ENCODE data around the gene GMDS. TPM values are rescaled to one million over a fixed set of nuclear protein-coding genes. Genes with fewer than 3 reads are reported as not detected.
A peak's percentile ranks its signal among the peaks of the same experiment; 100 is the strongest.

The GMDS gene
- total and polyA plus RNA-seq, 11 donors = 4.5 to 10.7 (median 7.0) TPM

DNA sequence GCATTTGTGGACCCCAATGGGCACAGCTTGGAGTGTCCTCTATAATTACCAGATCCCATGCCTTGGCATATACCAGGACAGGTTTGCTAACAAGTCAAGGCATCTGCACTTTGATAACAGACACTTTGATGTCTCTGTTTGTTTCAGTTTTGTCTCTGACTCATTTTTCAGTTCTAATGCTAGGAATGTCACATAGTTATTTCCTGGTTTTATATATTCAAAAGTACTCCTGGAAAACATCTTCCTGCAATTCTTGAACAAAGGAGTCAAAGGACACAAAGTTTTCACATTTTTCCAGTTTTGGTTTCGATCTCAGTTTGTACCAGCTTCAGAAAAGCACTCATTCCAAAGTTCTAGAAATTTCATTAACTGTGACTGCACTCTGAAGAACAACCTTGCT, 447.6 kb downstream of the GMDS start:
- ATAC-seq = peak in 2 of 4 donors; percentile 16 to 37
- WGBS, 4 donors = 59 to 75% (median 61%) methylated on average over 1 of the region's 1 CpG

DNA sequence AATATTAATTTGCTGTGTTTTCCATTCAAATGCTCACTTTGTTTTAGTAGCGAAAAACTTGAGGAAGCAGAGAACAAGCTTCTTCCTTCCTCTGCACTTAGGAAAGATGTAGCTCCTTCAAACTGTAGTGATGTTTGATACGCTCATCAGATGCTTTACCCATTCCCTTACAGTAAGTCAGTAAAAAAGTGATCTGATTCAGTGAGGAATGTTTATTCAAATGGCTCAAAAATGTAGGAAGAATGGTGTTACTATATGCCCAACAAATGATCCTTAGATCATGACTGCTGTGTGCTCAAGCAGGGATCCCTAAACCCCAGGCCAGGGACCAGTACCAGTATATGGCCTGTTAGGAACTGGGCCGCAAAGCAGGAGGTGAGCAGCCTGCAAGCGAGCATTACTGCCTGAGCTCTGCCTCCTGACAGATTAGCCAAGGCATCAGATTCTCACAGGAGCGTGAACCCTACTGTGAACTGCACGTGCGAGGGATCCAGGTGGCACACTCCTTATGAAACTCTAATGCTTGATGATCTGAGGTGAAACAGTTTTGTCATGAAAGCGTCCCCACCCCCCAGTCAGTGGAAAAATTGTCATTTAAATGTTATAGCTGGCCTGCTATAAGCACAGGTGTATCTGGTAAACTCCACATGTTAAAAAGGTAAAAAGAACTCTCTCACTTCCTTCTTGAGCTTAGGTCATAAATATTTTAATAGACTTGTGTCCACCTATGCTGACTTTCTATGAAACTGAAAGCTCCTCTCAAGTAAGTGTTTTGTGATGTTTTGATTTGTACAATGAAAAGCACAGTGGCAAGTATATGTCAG, 448.5 kb downstream of the GMDS start:
- WGBS, 4 donors = 87 to 91% (median 89%) methylated on average over 8 of the region's 8 CpGs
- H3K4me3 ChIP-seq = no peak overlapping the region
- TF ChIP-seq, protein P1, sequence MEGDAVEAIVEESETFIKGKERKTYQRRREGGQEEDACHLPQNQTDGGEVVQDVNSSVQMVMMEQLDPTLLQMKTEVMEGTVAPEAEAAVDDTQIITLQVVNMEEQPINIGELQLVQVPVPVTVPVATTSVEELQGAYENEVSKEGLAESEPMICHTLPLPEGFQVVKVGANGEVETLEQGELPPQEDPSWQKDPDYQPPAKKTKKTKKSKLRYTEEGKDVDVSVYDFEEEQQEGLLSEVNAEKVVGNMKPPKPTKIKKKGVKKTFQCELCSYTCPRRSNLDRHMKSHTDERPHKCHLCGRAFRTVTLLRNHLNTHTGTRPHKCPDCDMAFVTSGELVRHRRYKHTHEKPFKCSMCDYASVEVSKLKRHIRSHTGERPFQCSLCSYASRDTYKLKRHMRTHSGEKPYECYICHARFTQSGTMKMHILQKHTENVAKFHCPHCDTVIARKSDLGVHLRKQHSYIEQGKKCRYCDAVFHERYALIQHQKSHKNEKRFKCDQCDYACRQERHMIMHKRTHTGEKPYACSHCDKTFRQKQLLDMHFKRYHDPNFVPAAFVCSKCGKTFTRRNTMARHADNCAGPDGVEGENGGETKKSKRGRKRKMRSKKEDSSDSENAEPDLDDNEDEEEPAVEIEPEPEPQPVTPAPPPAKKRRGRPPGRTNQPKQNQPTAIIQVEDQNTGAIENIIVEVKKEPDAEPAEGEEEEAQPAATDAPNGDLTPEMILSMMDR (IDR thresholded peaks at IDR 0.05) = no peak
- TF ChIP-seq POLR2A (IDR thresholded peaks at IDR 0.05) = no peak
- no peaks in the 10 kb centered on the region for H3K27me3 ChIP-seq
- no peak for DNase-seq
- H3K27ac ChIP-seq = peak overlapping the region in 7 of 12 donors; percentile 19 to 78 (median 54)
- H3K36me3 ChIP-seq = no peaks in the 10 kb centered on the region
- no peaks in the 10 kb centered on the region for H3K9me3 ChIP-seq
- intact Hi-C loops (cut with DNase I) = no loop called here
- H3K4me1 ChIP-seq = peaks cover 0 to 13% (median 0%) of the 10 kb centered on the region in 12 donors
- ATAC-seq = no peak

More for the DNA sequence above, 447.6 kb downstream of the GMDS start:
- intact Hi-C loops (cut with DNase I) = no loop called here
- Histone ChIP-seq H3K27me3 (no peaks in the 10 kb centered on the region), H3K36me3 (no peaks in the 10 kb centered on the region), H3K4me3 (no peak overlapping the region), H3K9me3 (no peaks in the 10 kb centered on the region), H3K27ac (peak overlapping the region in 11 of 12 donors; percentile 13 to 78 (median 44)), H3K4me1 (peaks cover 0 to 17% (median 0%) of the 10 kb centered on the region in 12 donors)
- no peak for DNase-seq
- TF ChIP-seq, protein P1 (IDR thresholded peaks at IDR 0.05) = no peak
- TF ChIP-seq POLR2A (IDR thresholded peaks at IDR 0.05) = no peak

DNA sequence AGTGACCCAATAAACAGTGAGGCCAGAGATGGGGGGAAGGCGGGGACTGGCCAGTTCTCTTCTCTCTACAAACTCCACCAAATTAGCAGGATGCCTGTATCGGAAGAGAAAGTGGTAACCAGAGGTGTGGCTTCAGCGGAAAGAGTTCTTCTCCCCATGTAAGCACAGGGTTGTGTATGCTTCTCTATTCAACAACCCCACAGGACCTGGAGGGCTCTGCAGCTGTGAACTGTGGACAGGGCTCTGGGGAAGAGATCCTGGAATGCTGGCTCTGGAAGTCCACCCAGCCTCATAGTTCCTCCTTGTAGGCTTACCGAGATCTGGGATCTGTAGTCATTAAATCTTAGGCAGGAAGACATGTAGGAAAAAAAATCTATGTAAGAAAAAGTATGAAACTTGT, 449.5 kb downstream of the GMDS start:
- intact Hi-C loops (cut with DNase I) = no loop called here

DNA sequence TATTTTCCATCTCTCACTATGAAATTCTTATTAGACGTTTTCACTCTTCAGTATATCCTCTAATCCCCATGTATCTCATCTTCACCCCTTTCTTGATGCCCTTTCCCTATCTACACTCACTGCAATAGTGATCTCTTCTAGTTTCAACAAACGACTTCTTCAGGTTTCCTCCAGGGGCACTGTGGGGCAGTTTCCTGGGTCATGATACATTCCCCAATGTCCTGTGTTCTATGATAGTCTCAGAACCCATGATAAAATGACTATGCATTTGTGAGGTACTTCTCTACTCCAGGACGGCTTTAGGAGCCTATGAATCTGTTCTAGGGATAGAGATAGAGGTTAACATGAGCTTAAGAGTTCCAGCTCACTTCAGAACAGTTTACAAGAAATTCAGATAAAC, 452.4 kb downstream of the GMDS start:
- intact Hi-C loops (cut with DNase I) = no loop called here
- Histone ChIP-seq H3K27ac (no peak overlapping the region), H3K27me3 (no peaks in the 10 kb centered on the region), H3K4me1 (peaks cover 0 to 16% (median 3%) of the 10 kb centered on the region in 12 donors), H3K36me3 (no peaks in the 10 kb centered on the region), H3K4me3 (no peak overlapping the region), H3K9me3 (no peaks in the 10 kb centered on the region)
- WGBS, 4 donors = 60 to 68% (median 62%) methylated on average over 3 of the region's 3 CpGs
- TF ChIP-seq, protein P1 (IDR thresholded peaks at IDR 0.05) = peak in 3 of 12 donors; percentile 15 to 26 (median 22)
- TF ChIP-seq POLR2A (IDR thresholded peaks at IDR 0.05) = no peak
- no peak for DNase-seq
- no peak for ATAC-seq

More for the DNA sequence above, 449.5 kb downstream of the GMDS start:
- DNase-seq (no peak), ATAC-seq (no peak)
- Histone ChIP-seq H3K9me3 (no peaks in the 10 kb centered on the region), H3K4me3 (no peak overlapping the region), H3K4me1 (peaks cover 0 to 13% (median 0%) of the 10 kb centered on the region in 12 donors), H3K27me3 (no peaks in the 10 kb centered on the region), H3K36me3 (no peaks in the 10 kb centered on the region), H3K27ac (no peak overlapping the region)
- 83 to 88% (median 85%) methylated on average over 4 of the region's 4 CpGs for WGBS, 4 donors
- TF ChIP-seq, protein P1 (IDR thresholded peaks at IDR 0.05) = no peak
- TF ChIP-seq POLR2A (IDR thresholded peaks at IDR 0.05) = no peak

All from heart left ventricle (tissue), 16 donors.